Adrenal gland (tissue), 12 donors: ENCODE data around the gene DHRS2. TPM values are rescaled to one million over a fixed set of nuclear protein-coding genes. Genes with fewer than 3 reads are reported as not detected.

Experiments used
- DNase-seq, 7 donors: peaks; one replicate each; pipeline ENCODE4 v3.0.0-alpha.2; 2019 to 2020
- H3K27ac ChIP-seq, 5 donors: fragments of 200-600 bp; sonication (generic) in 4 of 5; 1 replicate in 3 of 5; 2 replicates in 2 of 5; pipeline versions ENCODE4 v1.5.1 to v1.8.0; 2016 to 2020; ENCODE audit warnings: mild to moderate bottlenecking in 1 of 5
- H3K27me3 ChIP-seq: fragments of 200-600 bp; 2 replicates; pipeline ENCODE4 v1.8.0; 2021
- H3K36me3 ChIP-seq, 2 donors: fragments of 200-600 bp; replicated peaks in 1 of 2; 1 replicate in 1 of 2; 2 replicates in 1 of 2; pipeline versions ENCODE4 v1.5.1 to v1.8.0; 2018 to 2022
- H3K4me1 ChIP-seq, 2 donors: fragments of 200-600 bp; replicated peaks in 1 of 2; 1 replicate in 1 of 2; 2 replicates in 1 of 2; pipeline versions ENCODE4 v1.5.1 to v1.8.0; 2018 to 2021
- H3K4me3 ChIP-seq, 4 donors: fragments of 200-600 bp; sonication (generic) in 3 of 4; one replicate each; pipeline ENCODE4 v1.5.1; 2016 to 2018
- H3K9me3 ChIP-seq, 3 donors: fragments of 200-600 bp; sonication (generic) in 1 of 3; replicated peaks in 1 of 3; 1 replicate in 2 of 3; 2 replicates in 1 of 3; pipeline versions ENCODE4 v1.5.1 to v1.8.0; 2016 to 2021
- CTCF ChIP-seq, 6 experiments: fragments of 450-650 bp in 4 of 6; fragments of 200-600 bp in 2 of 6; sonication (generic) in 1 of 6; IDR thresholded peaks; 1 replicate in 5 of 6; 2 replicates in 1 of 6; pipeline versions ENCODE4 v1.5.1 to v1.8.0; 2016 to 2021; ENCODE audit warnings: antibody characterized with exemption in 6 of 6, mild to moderate bottlenecking in 2 of 6, moderate library complexity in 1 of 6
- POLR2A ChIP-seq, 2 donors: fragments of 450-650 bp; IDR thresholded peaks; one replicate each; pipeline ENCODE4 v1.6.1; 2017; ENCODE audit warnings: antibody characterized with exemption in 2 of 2, mild to moderate bottlenecking in 2 of 2, moderate library complexity in 1 of 2
- WGBS, 4 donors: extraction: QIAGEN DNeasy Blood & Tissue Kit in 2 of 4; methylation state at CpG; one replicate each; pipeline versions ENCODE4 v1.1.5 to v1.1.7; 2013 to 2017; 5-methylcytosine and 5-hydroxymethylcytosine counted together
- intact Hi-C, 2 donors: fragments of 100-400 bp; cut with DNase I; formaldehyde crosslinking; loops; one replicate each; pipeline versions ENCODE4 v1.14.1 to v1.15.0; 2022 to 2023
- polyA plus RNA-seq, 3 donors: library from polyadenylated mRNA; stranded (reverse); fragments of 200-250 nt in 2 of 3; fragments of 350-450 nt in 1 of 3; fragmentation: Illumina TruSeq in 1 of 3; extraction: RNeasy Lipid Tissue Mini Kit (QIAGEN cat#74804) in 1 of 3; gene quantifications; one replicate each; pipeline ENCODE4 v1.2.3, GENCODE V29; 2013 to 2014
- total RNA-seq, 9 donors: library from RNA; depleted of rRNA in 4 of 9; stranded (reverse); fragments of >200 nt in 4 of 9; fragments of 120-200 nt in 1 of 9; fragmentation: NEBNext Ultra II Directional in 1 of 9; extraction: Animal tissue kit (Norgen Biotek cat#: 25700) in 1 of 9; gene quantifications; one replicate each; pipeline versions ENCODE4 v1.1.0 to v1.2.4, GENCODE V29; 2013 to 2023
- donor health status: healthy with polysubstance abuse.
- donor health status: Bipolar disorder and iron deficiency.
- donor health status: DM: yes; HTN: yes; CAD: no.
- donor health status: DM: no; HTN: no; CAD: no.
- donor health status: DM: no; HTN: no; CAD: no.
- donor health status: DM: yes; HTN: yes; CAD: no.

Gene DHRS2
- total and polyA plus RNA-seq, 12 donors, result 0.86 to 4.9 (median 2.5) TPM; not detected in 4

- WGBS, 4 donors, result 87 to 92% (median 92%) methylated on average over 6 of the region's 6 CpGs
- no peak overlapping the region for H3K27ac ChIP-seq
- H3K4me3 ChIP-seq, result no peak overlapping the region
- TF ChIP-seq CTCF (IDR thresholded peaks at IDR 0.05) (no peak), POLR2A (IDR thresholded peaks at IDR 0.05) (no peak)
- intact Hi-C loops, result no loop called here
- H3K36me3 ChIP-seq, result no peaks in the 10 kb centered on the region
- DNase-seq, result no peak
- H3K9me3 ChIP-seq, result no peaks in the 10 kb centered on the region
- no peaks in the 10 kb centered on the region for H3K4me1 ChIP-seq
- no peaks in the 10 kb centered on the region for H3K27me3 ChIP-seq
These were observed 22.7 kb upstream of the DHRS2 start for GRCh38 chr14:23613242-23614070.

GRCh38 chr14:23614395-23614828 is 21.8 kb upstream of the DHRS2 start:
- Histone ChIP-seq H3K27me3 (no peaks in the 10 kb centered on the region), H3K4me1 (no peaks in the 10 kb centered on the region), H3K36me3 (no peaks in the 10 kb centered on the region), H3K27ac (no peak overlapping the region), H3K9me3 (no peaks in the 10 kb centered on the region), H3K4me3 (no peak overlapping the region)
- no peak for DNase-seq
- TF ChIP-seq POLR2A (IDR thresholded peaks at IDR 0.05) (no peak), CTCF (IDR thresholded peaks at IDR 0.05) (no peak)
- intact Hi-C loops, result no loop called here
- 71 to 86% (median 81%) methylated on average over 1 to 2 of the region's 2 CpGs; no CpG with 5 or more reads in 1 of the 4 donors for WGBS, 4 donors

- DNase-seq, result no peak
- WGBS, 4 donors, result 57 to 72% (median 63%) methylated on average over 5 of the region's 5 CpGs
- Histone ChIP-seq H3K27me3 (no peaks in the 10 kb centered on the region), H3K9me3 (no peaks in the 10 kb centered on the region), H3K27ac (no peak overlapping the region), H3K4me1 (no peaks in the 10 kb centered on the region), H3K4me3 (no peak overlapping the region), H3K36me3 (no peaks in the 10 kb centered on the region)
- no peak for TF ChIP-seq CTCF (IDR thresholded peaks at IDR 0.05)
- no peak for TF ChIP-seq POLR2A (IDR thresholded peaks at IDR 0.05)
- intact Hi-C loops, result no loop called here
These were observed 20.3 kb upstream of the DHRS2 start for GRCh38 chr14:23615856-23616255.

- H3K4me1 ChIP-seq, result no peaks in the 10 kb centered on the region
- H3K27ac ChIP-seq, result no peak overlapping the region
- no peaks in the 10 kb centered on the region for H3K36me3 ChIP-seq
- H3K4me3 ChIP-seq, result no peak overlapping the region
- H3K9me3 ChIP-seq, result no peaks in the 10 kb centered on the region
- WGBS, 4 donors, result 82 to 96% (median 89%) methylated on average over 1 of the region's 1 CpG
- no peaks in the 10 kb centered on the region for H3K27me3 ChIP-seq
- TF ChIP-seq CTCF (IDR thresholded peaks at IDR 0.05) (no peak), POLR2A (IDR thresholded peaks at IDR 0.05) (no peak)
- intact Hi-C loops, result no loop called here
- DNase-seq, result no peak
These were observed 18.6 kb upstream of the DHRS2 start for GRCh38 chr14:23617539-23617938.
